Stimulated activated memory B cell treated with anti-CD40 and anti-IgM and Interleukin-4, amounts not matched to agents 10 μg/mL and 1 μg/mL and 100 μg/mL, for 72 hours (primary cell): Measurements from ENCODE around the gene RPL26.
"Not testable (repeated sequence)": the region's sequence is repeated elsewhere in the genome, so short reads cannot be mapped to it uniquely, and the experiment has no call there.

Experiments
- ATAC-seq: fragments of 150-1000 bp; cut with Tn5 transposase; 2 replicates; pipeline ENCODE4 v1.10.0; 2021
- H3K27ac Mint-ChIP-seq: one replicate; pipeline ENCODE4 v1.8.0; 2022; ENCODE audit warnings: mild to moderate bottlenecking, mixed read lengths
- H3K27me3 Mint-ChIP-seq: one replicate; pipeline ENCODE4 v1.8.0; 2022; ENCODE audit warnings: mixed read lengths
- H3K36me3 Mint-ChIP-seq: one replicate; pipeline ENCODE4 v1.8.0; 2022; ENCODE audit warnings: mixed read lengths
- H3K4me1 Mint-ChIP-seq: one replicate; pipeline ENCODE4 v1.8.0; 2022; ENCODE audit warnings: mixed read lengths
- H3K4me3 Mint-ChIP-seq: one replicate; pipeline ENCODE4 v1.8.0; 2022; ENCODE audit warnings: mild to moderate bottlenecking, moderate library complexity, mixed read lengths
- H3K9me3 Mint-ChIP-seq: one replicate; pipeline ENCODE4 v1.8.0; 2022; ENCODE audit warnings: mixed read lengths

The RPL26 gene

GRCh38 chr17:8382880-8383142, 182 bp downstream of the RPL26 start:
- Mint-ChIP-seq H3K27me3 (no peaks in the 10 kb centered on the region), H3K4me1 (peaks cover 58% of the 10 kb centered on the region)

DNA sequence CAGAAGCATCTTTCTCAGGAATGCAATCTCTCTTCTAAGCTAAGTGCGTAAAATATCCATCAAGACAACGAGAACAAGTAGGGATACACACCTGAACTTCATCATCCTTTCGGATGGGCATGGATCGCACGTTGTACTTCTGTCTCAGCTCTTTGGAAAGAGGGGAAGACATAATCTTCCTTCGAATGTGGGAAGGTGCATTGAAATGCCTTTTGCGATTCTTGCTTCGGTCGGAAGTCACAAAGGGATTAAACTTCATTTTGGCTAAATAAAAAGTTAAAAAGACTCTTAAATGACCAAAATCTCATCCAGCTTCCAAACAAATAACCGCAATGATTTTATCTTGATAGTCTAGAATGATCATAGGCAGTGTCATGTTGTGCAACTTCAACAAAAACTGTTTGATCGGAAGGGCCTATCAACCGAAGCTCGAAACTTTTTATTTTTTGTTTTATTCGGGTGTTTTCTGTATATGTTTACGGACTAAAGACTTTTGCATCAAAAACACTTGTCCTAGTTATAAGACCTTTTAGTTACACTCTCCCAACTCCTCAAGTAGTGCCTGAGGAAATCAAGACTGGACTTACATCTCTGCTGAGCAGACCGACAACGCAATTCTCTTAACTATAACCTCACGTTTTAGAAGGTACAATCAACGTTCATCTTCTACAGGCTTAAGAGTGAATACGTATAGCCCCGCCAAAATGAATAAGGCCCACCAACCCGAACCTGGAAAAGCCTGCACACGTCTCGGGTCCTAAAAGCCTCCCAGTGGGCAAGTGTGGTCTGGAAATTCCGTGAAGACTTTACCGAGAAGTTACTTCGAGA, 727 bp downstream of the RPL26 start:
- no peak for ATAC-seq
- Mint-ChIP-seq H3K4me1 (peaks cover 63% of the 10 kb centered on the region), H3K27me3 (no peaks in the 10 kb centered on the region), H3K4me3 (peak overlapping the region; percentile 83), H3K27ac (peak overlapping the region; percentile 93), H3K36me3 (peaks cover 57% of the 10 kb centered on the region), H3K9me3 (no peaks in the 10 kb centered on the region)

More at GRCh38 chr17:8382880-8383142, 182 bp downstream of the RPL26 start:
- H3K27ac Mint-ChIP-seq = peak overlapping the region; percentile 93
- H3K9me3 Mint-ChIP-seq = no peaks in the 10 kb centered on the region
- H3K4me3 Mint-ChIP-seq = peak overlapping the region; percentile 83
- ATAC-seq = peak; percentile 0
- H3K36me3 Mint-ChIP-seq = peaks cover 52% of the 10 kb centered on the region

GRCh38 chr17:8380049-8380448, 2.9 kb downstream of the RPL26 start:
- Mint-ChIP-seq H3K36me3 (peaks cover 69% of the 10 kb centered on the region), H3K27me3 (no peaks in the 10 kb centered on the region), H3K4me3 (no peak overlapping the region), H3K4me1 (peaks cover 67% of the 10 kb centered on the region), H3K27ac (no peak overlapping the region), H3K9me3 (no peaks in the 10 kb centered on the region)
- ATAC-seq = no peak

DNA sequence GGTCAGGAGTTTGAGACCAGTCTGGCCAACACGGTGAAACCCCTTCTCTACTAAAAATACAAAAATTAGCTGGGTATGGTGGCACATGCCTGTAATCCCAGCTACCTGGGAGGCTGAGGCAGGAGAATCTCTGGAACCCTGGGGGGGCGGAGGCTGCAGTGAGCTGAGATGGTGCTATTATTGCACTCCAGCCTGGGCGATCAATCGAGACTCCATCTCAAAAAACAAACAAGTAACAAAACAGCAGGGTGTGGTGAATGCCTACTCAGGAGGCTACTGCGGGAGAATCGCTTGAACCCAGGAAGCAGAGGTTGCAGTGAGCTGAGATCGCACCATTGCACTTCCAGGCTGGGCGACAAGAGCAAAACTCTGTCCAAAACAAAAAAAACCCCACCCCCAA, 4.9 kb downstream of the RPL26 start:
- Mint-ChIP-seq H3K4me1 (peaks cover 58% of the 10 kb centered on the region), H3K36me3 (peaks cover 72% of the 10 kb centered on the region)
- not testable (repeated sequence) for H3K27ac Mint-ChIP-seq, ATAC-seq, H3K4me3 Mint-ChIP-seq, H3K27me3 Mint-ChIP-seq, H3K9me3 Mint-ChIP-seq

- Mint-ChIP-seq H3K27ac (no peak overlapping the region), H3K4me1 (peaks cover 60% of the 10 kb centered on the region), H3K36me3 (peaks cover 69% of the 10 kb centered on the region), H3K4me3 (peak overlapping the region; percentile 16), H3K9me3 (no peaks in the 10 kb centered on the region), H3K27me3 (no peaks in the 10 kb centered on the region)
- ATAC-seq = no peak
Measured at GRCh38 chr17:8377422-8377821, 5.6 kb downstream of the RPL26 start.

GRCh38 chr17:8376271-8377067, 6.5 kb downstream of the RPL26 start, which contains the start of gene KRABD2:
Gene KRABD2 (minus strand): TSS chr17:8376704.
- peak within 1 kb of the TSS; percentile 71 for H3K27ac Mint-ChIP-seq
- H3K36me3 Mint-ChIP-seq = peaks cover 66% of the 10 kb centered on the region
- peak; percentile 99 for ATAC-seq
- H3K9me3 Mint-ChIP-seq = no peaks in the 10 kb centered on the region
- peaks cover 60% of the 10 kb centered on the region for H3K4me1 Mint-ChIP-seq
- H3K27me3 Mint-ChIP-seq = no peaks in the 10 kb centered on the region
- H3K4me3 Mint-ChIP-seq = peak within 1 kb of the TSS; percentile 86

DNA sequence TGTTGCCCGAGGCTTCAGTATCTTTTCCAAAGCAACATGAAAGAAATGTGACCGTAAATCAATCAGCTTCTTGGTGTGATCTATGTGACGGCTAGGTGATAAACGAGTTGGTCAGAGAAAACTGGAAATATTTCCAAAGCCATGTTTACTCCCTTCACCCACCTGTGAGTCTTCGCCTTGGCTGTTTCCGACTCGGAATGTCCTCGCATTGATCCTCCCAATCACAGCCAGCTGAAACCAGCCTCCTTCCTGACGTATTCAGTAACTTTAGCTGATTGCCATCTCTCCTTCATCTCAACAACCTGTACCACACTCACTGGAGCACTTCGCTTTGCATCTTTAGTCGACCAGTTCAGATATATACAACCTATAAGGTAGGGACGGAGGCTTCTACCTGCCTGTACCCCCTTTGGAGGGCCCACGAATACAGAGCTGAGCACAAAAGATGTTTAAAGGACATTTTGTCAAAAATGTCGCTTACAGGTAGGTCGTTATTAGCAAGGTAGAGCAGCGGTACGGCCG, 7.2 kb downstream of the RPL26 start:
- ATAC-seq = no peak
- no peaks in the 10 kb centered on the region for H3K27me3 Mint-ChIP-seq
- H3K4me3 Mint-ChIP-seq = peak overlapping the region; percentile 86
- H3K9me3 Mint-ChIP-seq = no peaks in the 10 kb centered on the region
- H3K36me3 Mint-ChIP-seq = peaks cover 64% of the 10 kb centered on the region
- peaks cover 53% of the 10 kb centered on the region for H3K4me1 Mint-ChIP-seq
- H3K27ac Mint-ChIP-seq = peak overlapping the region; percentile 71

DNA sequence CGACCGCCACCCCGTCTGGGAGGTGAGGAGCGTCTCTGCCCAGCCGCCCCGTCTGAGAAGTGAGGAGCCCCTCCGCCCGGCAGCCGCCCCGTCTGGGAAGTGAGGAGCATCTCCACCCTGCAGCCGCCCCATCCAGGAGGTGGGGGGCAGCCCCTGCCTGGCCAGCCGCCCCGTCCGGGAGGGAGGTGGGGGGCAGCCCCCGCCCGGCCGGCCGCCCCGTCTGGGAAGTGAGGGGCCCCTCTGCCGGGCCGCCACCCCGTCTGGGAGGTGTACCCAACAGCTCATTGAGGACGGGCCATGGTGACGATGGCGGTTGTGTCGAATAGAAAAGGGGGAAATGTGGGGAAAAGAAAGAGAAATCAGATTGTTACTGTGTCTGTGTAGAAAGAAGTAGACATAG, 9.1 kb downstream of the RPL26 start:
- not testable (repeated sequence) for H3K9me3 Mint-ChIP-seq, ATAC-seq, H3K27me3 Mint-ChIP-seq, H3K4me3 Mint-ChIP-seq, H3K27ac Mint-ChIP-seq
- peaks cover 59% of the 10 kb centered on the region for H3K36me3 Mint-ChIP-seq
- peaks cover 46% of the 10 kb centered on the region for H3K4me1 Mint-ChIP-seq

- Mint-ChIP-seq H3K4me3 (no peak overlapping the region), H3K36me3 (peaks cover 53% of the 10 kb centered on the region), H3K27me3 (no peaks in the 10 kb centered on the region), H3K9me3 (no peaks in the 10 kb centered on the region), H3K4me1 (peaks cover 31% of the 10 kb centered on the region), H3K27ac (peak overlapping the region; percentile 42)
- no peak for ATAC-seq
Measured at GRCh38 chr17:8372422-8372821, 10.6 kb downstream of the RPL26 start.

- H3K9me3 Mint-ChIP-seq = no peaks in the 10 kb centered on the region
- H3K4me3 Mint-ChIP-seq = no peak overlapping the region
- H3K36me3 Mint-ChIP-seq = peaks cover 50% of the 10 kb centered on the region
- no peak overlapping the region for H3K27ac Mint-ChIP-seq
- H3K27me3 Mint-ChIP-seq = no peaks in the 10 kb centered on the region
- H3K4me1 Mint-ChIP-seq = peaks cover 28% of the 10 kb centered on the region
- no peak for ATAC-seq
Measured at GRCh38 chr17:8371786-8372185, 11.2 kb downstream of the RPL26 start.

DNA sequence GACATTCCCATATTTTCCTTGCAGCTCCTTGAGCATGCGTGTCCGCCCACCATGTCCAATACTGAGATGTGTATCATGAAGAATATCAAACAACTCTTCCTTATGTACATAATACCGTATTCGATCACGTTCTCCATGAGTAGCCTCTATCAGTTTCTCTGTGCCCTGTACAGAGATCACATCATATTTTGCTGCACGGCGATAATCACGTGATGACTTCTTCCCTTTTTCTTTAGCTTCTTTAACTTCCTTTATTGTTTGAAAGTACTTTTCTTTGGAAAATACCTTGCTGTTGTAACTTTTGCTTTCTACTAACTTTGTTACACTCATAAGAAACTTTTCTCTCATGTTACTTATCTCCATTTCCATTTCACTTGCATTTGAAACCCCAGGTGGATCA, 13.0 kb downstream of the RPL26 start:
- Mint-ChIP-seq H3K4me3 (no peak overlapping the region), H3K27ac (peak overlapping the region; percentile 57), H3K27me3 (no peaks in the 10 kb centered on the region), H3K36me3 (peaks cover 39% of the 10 kb centered on the region), H3K9me3 (no peaks in the 10 kb centered on the region), H3K4me1 (peaks cover 15% of the 10 kb centered on the region)
- ATAC-seq = no peak

DNA sequence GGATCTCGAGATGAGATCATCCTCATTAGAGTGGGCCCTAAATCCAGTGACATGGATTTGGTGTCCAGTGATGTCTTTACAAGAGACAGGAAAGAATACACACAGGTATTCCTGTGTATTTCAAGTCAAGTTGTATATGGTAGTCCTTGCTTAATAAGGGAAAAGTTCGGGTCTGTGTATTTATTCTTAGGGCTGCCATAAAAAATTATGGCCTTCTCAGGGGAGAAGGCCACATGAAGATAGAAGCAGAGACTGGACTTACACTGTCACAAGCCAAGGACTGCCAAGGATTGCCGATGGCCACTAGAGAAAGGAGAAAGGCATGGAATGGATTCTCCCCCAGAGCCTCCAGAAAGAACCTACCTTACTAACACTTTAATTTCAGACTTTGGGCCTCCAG, 14.8 kb downstream of the RPL26 start:
- Mint-ChIP-seq H3K9me3 (no peaks in the 10 kb centered on the region), H3K27ac (no peak overlapping the region)

DNA sequence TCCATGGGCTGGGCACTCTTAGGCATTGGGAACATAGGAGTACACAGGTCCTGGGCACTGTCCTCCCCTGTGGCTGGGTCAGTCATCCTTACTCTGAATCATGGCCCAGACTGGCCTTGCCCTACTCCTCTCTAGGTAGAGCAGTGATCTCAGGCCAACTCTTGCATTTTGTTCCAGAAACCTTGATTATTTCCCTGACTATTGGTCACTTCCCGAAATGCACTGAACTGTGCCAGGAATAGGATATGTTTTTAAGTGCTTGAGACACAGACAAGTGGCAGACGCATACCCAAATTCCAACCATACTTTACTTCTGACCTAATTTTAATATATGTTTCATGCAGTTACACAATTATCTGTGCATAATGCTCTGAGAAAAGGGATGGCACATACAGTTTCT, 16.8 kb downstream of the RPL26 start:
- Mint-ChIP-seq H3K27ac (no peak overlapping the region), H3K27me3 (no peaks in the 10 kb centered on the region), H3K4me1 (peaks cover 9% of the 10 kb centered on the region), H3K4me3 (no peak overlapping the region), H3K36me3 (peaks cover 25% of the 10 kb centered on the region), H3K9me3 (no peaks in the 10 kb centered on the region)
- no peak for ATAC-seq

More for the DNA sequence above, 14.8 kb downstream of the RPL26 start:
- no peak for ATAC-seq
- no peaks in the 10 kb centered on the region for H3K27me3 Mint-ChIP-seq
- no peak overlapping the region for H3K4me3 Mint-ChIP-seq
- peaks cover 12% of the 10 kb centered on the region for H3K4me1 Mint-ChIP-seq
- peaks cover 37% of the 10 kb centered on the region for H3K36me3 Mint-ChIP-seq

GRCh38 chr17:8365143-8365542, 17.9 kb downstream of the RPL26 start:
- H3K27ac Mint-ChIP-seq = no peak overlapping the region
- no peaks in the 10 kb centered on the region for H3K9me3 Mint-ChIP-seq
- no peaks in the 10 kb centered on the region for H3K27me3 Mint-ChIP-seq
- no peak for ATAC-seq
- no peak overlapping the region for H3K4me3 Mint-ChIP-seq
- H3K4me1 Mint-ChIP-seq = peaks cover 6% of the 10 kb centered on the region
- peaks cover 20% of the 10 kb centered on the region for H3K36me3 Mint-ChIP-seq

- Mint-ChIP-seq H3K27ac (no peak overlapping the region), H3K36me3 (peaks cover 7% of the 10 kb centered on the region), H3K4me3 (no peak overlapping the region), H3K4me1 (no peaks in the 10 kb centered on the region), H3K9me3 (no peaks in the 10 kb centered on the region), H3K27me3 (no peaks in the 10 kb centered on the region)
- no peak for ATAC-seq
Measured at GRCh38 chr17:8362651-8363332, 20.2 kb downstream of the RPL26 start.
